C4-2B (cell line): ENCODE results near the gene OAT.

Experiments
- ZFX ChIP-seq: fragments of 450-650 bp; IDR thresholded peaks from 2 replicates; pipeline ENCODE4 v1.6.1; 2017
- TF ChIP-seq, protein P1 (sequence below): fragments of 450-650 bp; conservative IDR thresholded peaks from 2 replicates; pipeline ENCODE4 v1.5.1; 2017; ENCODE audit warnings: mild to moderate bottlenecking

DNA sequence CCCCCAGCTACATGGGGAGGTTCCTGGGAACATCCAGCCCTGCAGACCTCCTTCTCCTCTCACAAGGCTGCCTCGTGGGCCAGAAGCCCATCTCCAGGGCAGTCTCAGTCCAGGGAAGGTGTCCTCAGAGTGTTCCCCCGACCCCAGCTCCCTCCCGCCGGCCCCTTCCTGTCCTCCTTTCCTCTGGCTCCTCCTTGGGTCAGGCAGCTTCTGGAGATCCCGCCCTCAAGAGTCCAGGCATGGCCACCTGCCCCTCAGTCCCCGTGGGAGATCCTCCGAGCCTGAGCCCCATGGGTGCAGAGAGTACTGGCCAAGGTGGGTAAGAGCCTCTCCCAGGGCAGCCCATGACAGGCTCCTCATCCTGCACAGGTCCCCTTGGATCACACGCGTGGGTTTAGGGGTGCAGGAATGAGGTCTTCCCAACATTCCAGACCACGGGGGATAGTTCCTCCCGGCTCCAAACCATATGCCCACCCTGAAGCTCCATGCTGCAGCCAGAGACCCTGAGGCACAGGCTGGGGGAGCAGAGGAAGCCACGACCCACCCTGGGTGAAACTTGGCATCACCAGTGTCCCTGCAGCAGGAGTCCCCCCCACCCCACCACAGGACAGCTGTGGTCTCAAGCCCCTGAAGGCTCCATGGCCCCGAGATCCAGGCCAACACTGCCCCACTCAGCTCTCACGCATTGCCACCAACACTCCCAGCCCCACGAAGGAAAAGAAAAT, 65.5 kb downstream of the OAT start:
- no peak for TF ChIP-seq ZFX
- TF ChIP-seq, protein P1, sequence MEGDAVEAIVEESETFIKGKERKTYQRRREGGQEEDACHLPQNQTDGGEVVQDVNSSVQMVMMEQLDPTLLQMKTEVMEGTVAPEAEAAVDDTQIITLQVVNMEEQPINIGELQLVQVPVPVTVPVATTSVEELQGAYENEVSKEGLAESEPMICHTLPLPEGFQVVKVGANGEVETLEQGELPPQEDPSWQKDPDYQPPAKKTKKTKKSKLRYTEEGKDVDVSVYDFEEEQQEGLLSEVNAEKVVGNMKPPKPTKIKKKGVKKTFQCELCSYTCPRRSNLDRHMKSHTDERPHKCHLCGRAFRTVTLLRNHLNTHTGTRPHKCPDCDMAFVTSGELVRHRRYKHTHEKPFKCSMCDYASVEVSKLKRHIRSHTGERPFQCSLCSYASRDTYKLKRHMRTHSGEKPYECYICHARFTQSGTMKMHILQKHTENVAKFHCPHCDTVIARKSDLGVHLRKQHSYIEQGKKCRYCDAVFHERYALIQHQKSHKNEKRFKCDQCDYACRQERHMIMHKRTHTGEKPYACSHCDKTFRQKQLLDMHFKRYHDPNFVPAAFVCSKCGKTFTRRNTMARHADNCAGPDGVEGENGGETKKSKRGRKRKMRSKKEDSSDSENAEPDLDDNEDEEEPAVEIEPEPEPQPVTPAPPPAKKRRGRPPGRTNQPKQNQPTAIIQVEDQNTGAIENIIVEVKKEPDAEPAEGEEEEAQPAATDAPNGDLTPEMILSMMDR: no peak
